SK-N-SH (cell line): ENCODE measurements around the gene RRP8. TPM values are rescaled to one million over a fixed set of nuclear protein-coding genes. Genes with fewer than 3 reads are reported as not detected.

Source experiments
- CTCF ChIA-PET: fragments of 300-600, 350-600 bp; formaldehyde crosslinking; extraction: SDS; loops from one replicate; lab custom pipeline; 2021; lab: Yijun Ruan, JAX
- POLR2A ChIA-PET: fragments of 350-600 bp; sonication (Branson Sonifier 250); formaldehyde crosslinking; extraction: SDS; loops from one replicate; lab custom pipeline; 2020; ENCODE audit warnings: antibody characterized with exemption, inconsistent platforms; lab: Yijun Ruan, JAX
- DNase-seq: peaks from one replicate; pipeline ENCODE4 v3.0.0; 2012
- H2AFZ ChIP-seq: fragments of 200-600 bp; sonication (generic); 2 replicates; pipeline ENCODE4 v1.8.1; 2016; ENCODE audit warnings: antibody characterized with exemption, mild to moderate bottlenecking, low read depth
- H3F3A ChIP-seq: fragments of 200-600 bp; sonication (generic); replicated peaks from 2 replicates; pipeline ENCODE3; 2016; ENCODE audit warnings: antibody characterized with exemption, mild to moderate bottlenecking; ENCODE audit not compliant: insufficient read depth
- H3K27ac ChIP-seq, 2 experiments: fragments of 200-500 bp in 1 of 2; fragments of 200-600 bp in 1 of 2; sonication (Bioruptor generic) in 1 of 2; sonication (generic), shearing (Covaris generic) in 1 of 2; 2 replicates each; pipeline versions ENCODE4 v1.5.1 to v1.6.1; 2014 to 2016; ENCODE audit warnings: low read depth in 2 of 2, inconsistent platforms in 1 of 2, low read length in 1 of 2, mild to moderate bottlenecking in 1 of 2, mixed read lengths in 1 of 2
- H3K27me3 ChIP-seq: fragments of 200-600 bp; sonication (generic), shearing (Covaris generic); 2 replicates; pipeline ENCODE4 v1.6.1; 2016; ENCODE audit warnings: mixed run types; ENCODE audit not compliant: insufficient read depth
- H3K36me3 ChIP-seq, 2 experiments: fragments of 200-500 bp in 1 of 2; fragments of 200-600 bp in 1 of 2; sonication (Bioruptor generic) in 1 of 2; sonication (generic) in 1 of 2; replicated peaks in 1 of 2; 2 replicates each; pipeline versions ENCODE3 to v1.5.1; 2014 to 2016; ENCODE audit warnings: low read length in 1 of 2, mild to moderate bottlenecking in 1 of 2; ENCODE audit not compliant: insufficient read depth in 2 of 2, control insufficient read depth in 1 of 2
- H3K4me1 ChIP-seq, 2 experiments: fragments of 200-500 bp in 1 of 2; fragments of 200-600 bp in 1 of 2; sonication (Bioruptor generic) in 1 of 2; sonication (generic), shearing (Covaris generic) in 1 of 2; 2 replicates each; pipeline versions ENCODE4 v1.5.1 to v1.6.1; 2014 to 2016; ENCODE audit warnings: low read depth in 1 of 2, low read length in 1 of 2, mixed run types in 1 of 2; ENCODE audit not compliant: insufficient read depth in 2 of 2, control insufficient read depth in 1 of 2
- H3K4me2 ChIP-seq: fragments of 200-600 bp; sonication (generic), shearing (Covaris generic); 2 replicates; pipeline ENCODE4 v1.6.1; 2017; ENCODE audit warnings: mixed run types
- H3K4me3 ChIP-seq, 2 experiments: fragments of 200-500 bp in 1 of 2; fragments of 200-600 bp in 1 of 2; sonication (Bioruptor generic) in 1 of 2; sonication (generic), shearing (Covaris generic) in 1 of 2; 2 replicates each; pipeline versions ENCODE4 v1.5.1 to v1.8.1; 2014 to 2016; ENCODE audit warnings: low read depth in 2 of 2, inconsistent platforms in 1 of 2, low read length in 1 of 2, mild to moderate bottlenecking in 1 of 2, mixed read lengths in 1 of 2, moderate library complexity in 1 of 2
- H3K79me2 ChIP-seq: fragments of 200-600 bp; sonication (generic); 2 replicates; pipeline ENCODE4 v1.8.1; 2017; ENCODE audit warnings: mild to moderate bottlenecking; ENCODE audit not compliant: insufficient read depth
- H3K9ac ChIP-seq: fragments of 200-600 bp; sonication (generic); 2 replicates; pipeline ENCODE4 v1.6.1; 2017; ENCODE audit warnings: mixed run types
- H3K9me2 ChIP-seq: fragments of 200-600 bp; sonication (generic); 2 replicates; pipeline ENCODE4 v1.6.1; 2017; ENCODE audit warnings: mixed run types
- H3K9me3 ChIP-seq: fragments of 200-600 bp; sonication (generic); 2 replicates; pipeline ENCODE4 v1.6.1; 2017; ENCODE audit warnings: mixed run types, mild to moderate bottlenecking, moderate library complexity
- H4K20me1 ChIP-seq: fragments of 200-600 bp; sonication (generic); 2 replicates; pipeline ENCODE4 v1.6.1; 2017; ENCODE audit warnings: mild to moderate bottlenecking, mixed run types; ENCODE audit not compliant: insufficient read depth
- CHD2 ChIP-seq: fragments of 150-350 bp; IDR thresholded peaks from 2 replicates; pipeline ENCODE4 v1.6.1; 2018; ENCODE audit warnings: low read length; ENCODE audit not compliant: partially characterized antibody
- ELF1 ChIP-seq: IDR thresholded peaks from 2 replicates; pipeline ENCODE4 v1.4.0; 2012
- FOSL2 ChIP-seq: IDR thresholded peaks from 2 replicates; pipeline ENCODE4 v1.4.0; 2012; ENCODE audit warnings: low read depth, mild to moderate bottlenecking, moderate library complexity, borderline replicate concordance
- FOXJ3 ChIP-seq: sonication (generic); formaldehyde crosslinking; IDR thresholded peaks from 2 replicates; pipeline ENCODE4 v1.5.1; 2020; ENCODE audit warnings: mild to moderate bottlenecking, missing genetic modification reagents
- FOXM1 ChIP-seq: IDR thresholded peaks from 2 replicates; pipeline ENCODE4 v1.4.0; 2012; ENCODE audit warnings: low read depth, mild to moderate bottlenecking
- GABPA ChIP-seq: IDR thresholded peaks from 2 replicates; pipeline ENCODE4 v1.4.0; 2012; ENCODE audit warnings: low read depth, mild to moderate bottlenecking
- GATA2 ChIP-seq: sonication (generic); formaldehyde crosslinking; IDR thresholded peaks from 2 replicates; pipeline ENCODE4 v1.5.0; 2020; ENCODE audit warnings: mild to moderate bottlenecking, missing genetic modification reagents
- MXI1 ChIP-seq: IDR thresholded peaks from 2 replicates; pipeline ENCODE4 v1.6.1; 2012; ENCODE audit warnings: mild to moderate bottlenecking, low read depth, low read length, improper control_type of control experiment
- PBX3 ChIP-seq: IDR thresholded peaks from 2 replicates; pipeline ENCODE4; 2012
- RCOR1 ChIP-seq: fragments of 150-350 bp; IDR thresholded peaks from 2 replicates; pipeline ENCODE4 v1.6.1; 2017; ENCODE audit warnings: antibody characterized with exemption, low read length
- SIN3A ChIP-seq: IDR thresholded peaks from 2 replicates; pipeline ENCODE4 v1.6.1; 2012; ENCODE audit warnings: low read depth, mild to moderate bottlenecking, low read length, moderate library complexity, borderline replicate concordance
- TAF1 ChIP-seq: IDR thresholded peaks from 2 replicates; pipeline ENCODE4 v1.6.1; 2012; ENCODE audit warnings: low read depth, mild to moderate bottlenecking, low read length, moderate library complexity, borderline replicate concordance
- TCF12 ChIP-seq: IDR thresholded peaks from 2 replicates; pipeline ENCODE4 v1.4.0; 2012
- TEAD4 ChIP-seq: IDR thresholded peaks from 2 replicates; pipeline ENCODE4 v1.4.0; 2012; ENCODE audit warnings: mild to moderate bottlenecking, borderline replicate concordance; ENCODE audit not compliant: insufficient read depth
- USF2 ChIP-seq: fragments of 150-350 bp; IDR thresholded peaks from 2 replicates; pipeline ENCODE4 v1.6.1; 2017; ENCODE audit warnings: antibody characterized with exemption, low read length, low read depth, borderline replicate concordance
- WGBS: methylation state at CpG from one replicate; pipeline ENCODE4 v1.1.6; 2017; ENCODE audit warnings: low lambda C conversion rate; 5-methylcytosine and 5-hydroxymethylcytosine counted together
- polyA plus RNA-seq, 3 experiments: library from polyadenylated mRNA; depleted of rRNA; stranded (reverse); fragments of >200 nt; gene quantifications; 2 replicates each; pipeline ENCODE4 v1.2.3, GENCODE V29; 2012
- TF ChIP-seq, protein P1 (sequence below): fragments of 150-350 bp; IDR thresholded peaks from 2 replicates; pipeline ENCODE4 v1.6.1; 2016; ENCODE audit warnings: mild to moderate bottlenecking, low read depth, low read length
- TF ChIP-seq, protein P2 (sequence below): IDR thresholded peaks from 2 replicates; pipeline ENCODE4 v1.4.0; 2012; ENCODE audit warnings: low read depth

The RRP8 gene
- polyA plus RNA-seq, 1 of the 3 experiments (the other 2 are of a cell fraction), result 7.8 TPM

DNA sequence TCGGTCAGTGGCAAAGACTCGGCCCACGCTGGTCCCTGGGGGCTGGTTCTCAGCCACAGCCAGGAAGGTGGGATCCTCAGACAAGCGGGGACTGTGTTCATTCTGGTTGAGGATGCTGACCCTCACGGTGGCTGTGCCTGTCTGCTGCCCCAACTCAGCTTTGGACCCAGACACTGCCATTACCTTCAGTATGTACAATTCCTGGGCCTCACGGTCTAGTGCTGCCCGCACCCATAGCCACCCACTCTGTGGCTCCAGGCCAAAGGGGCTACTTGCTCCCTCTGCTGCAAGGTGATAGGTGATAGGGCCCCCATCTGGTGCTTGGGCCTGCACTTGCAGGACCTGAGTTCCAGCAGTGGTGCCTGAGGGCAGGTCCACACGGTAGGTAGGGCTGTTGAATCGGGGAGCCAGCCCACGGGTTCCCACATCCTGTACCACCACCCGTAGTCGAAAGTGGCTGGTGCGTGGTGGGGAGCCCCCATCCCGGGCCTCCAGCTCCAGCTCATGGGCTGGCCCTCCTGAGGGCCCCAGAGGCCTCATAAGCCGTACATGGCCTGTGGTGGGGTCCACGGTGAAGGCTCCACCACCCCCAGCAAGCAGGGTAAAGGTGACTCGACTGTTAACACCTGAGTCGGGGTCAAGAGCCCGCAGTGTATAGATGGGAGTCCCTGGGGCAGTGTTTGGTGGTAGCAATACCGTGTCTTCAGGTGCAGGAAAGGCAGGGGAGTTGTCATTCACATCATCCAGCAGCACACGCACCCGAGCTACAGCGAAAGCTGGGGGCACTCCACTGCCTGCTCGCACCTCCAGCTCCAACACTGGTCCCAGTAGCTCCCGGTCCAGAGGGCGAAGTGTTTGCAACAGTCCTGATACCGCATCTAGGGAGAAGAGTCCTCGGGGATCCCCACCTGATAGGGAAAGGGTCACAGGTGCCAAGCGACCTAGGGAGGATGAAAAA lies 29.0 kb upstream of the RRP8 start:
- H3K4me3 ChIP-seq, result no peak overlapping the region
- no peak overlapping the region for H2AFZ ChIP-seq
- H3K9me2 ChIP-seq, result no peaks in the 10 kb centered on the region
- no peak overlapping the region for H3K9ac ChIP-seq
- no peaks in the 10 kb centered on the region for H3K79me2 ChIP-seq
- ChIA-PET CTCF (interaction anchor here (1.0 to 1.8 kb wide), 2 partner anchors 101 to 124 kb away, joined by 3 to 6 read pairs; no protein-coding TSS in a partner anchor), POLR2A (interaction anchor here (1.0 kb wide), 1 partner anchor 50 kb away, joined by 3 read pairs; no protein-coding TSS in a partner anchor)
- TF ChIP-seq RCOR1, result no peak
- TF ChIP-seq CHD2, result no peak
- TF ChIP-seq MXI1, result no peak
- no peak for TF ChIP-seq ELF1
- TF ChIP-seq, protein P1, sequence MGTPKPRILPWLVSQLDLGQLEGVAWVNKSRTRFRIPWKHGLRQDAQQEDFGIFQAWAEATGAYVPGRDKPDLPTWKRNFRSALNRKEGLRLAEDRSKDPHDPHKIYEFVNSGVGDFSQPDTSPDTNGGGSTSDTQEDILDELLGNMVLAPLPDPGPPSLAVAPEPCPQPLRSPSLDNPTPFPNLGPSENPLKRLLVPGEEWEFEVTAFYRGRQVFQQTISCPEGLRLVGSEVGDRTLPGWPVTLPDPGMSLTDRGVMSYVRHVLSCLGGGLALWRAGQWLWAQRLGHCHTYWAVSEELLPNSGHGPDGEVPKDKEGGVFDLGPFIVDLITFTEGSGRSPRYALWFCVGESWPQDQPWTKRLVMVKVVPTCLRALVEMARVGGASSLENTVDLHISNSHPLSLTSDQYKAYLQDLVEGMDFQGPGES, result no peak
- no peak for TF ChIP-seq GATA2
- no peak for TF ChIP-seq TAF1
- TF ChIP-seq FOXM1, result no peak
- H3K27ac ChIP-seq, result no peak overlapping the region
- no peaks in the 10 kb centered on the region for H3K27me3 ChIP-seq
- H4K20me1 ChIP-seq, result no peaks in the 10 kb centered on the region
- no peaks in the 10 kb centered on the region for H3K9me3 ChIP-seq
- WGBS, result 83% methylated on average over 21 of the region's 29 CpGs
- H3K4me2 ChIP-seq, result no peak overlapping the region
- no peaks in the 10 kb centered on the region for H3K4me1 ChIP-seq
- no peak for DNase-seq
- no peaks in the 10 kb centered on the region for H3F3A ChIP-seq
- peaks cover 0 to 21% of the 10 kb centered on the region in 2 experiments for H3K36me3 ChIP-seq

GRCh38 chr11:6631361-6631890 lies 28.0 kb upstream of the RRP8 start:
- WGBS, result 96% methylated on average over 7 of the region's 11 CpGs
- DNase-seq, result no peak
- Histone ChIP-seq H3K4me3 (no peak overlapping the region), H3K27ac (no peak overlapping the region), H3K9ac (no peak overlapping the region), H3F3A (no peaks in the 10 kb centered on the region), H3K9me2 (no peaks in the 10 kb centered on the region), H3K9me3 (no peaks in the 10 kb centered on the region), H4K20me1 (no peaks in the 10 kb centered on the region), H2AFZ (no peak overlapping the region), H3K4me1 (no peaks in the 10 kb centered on the region), H3K27me3 (no peaks in the 10 kb centered on the region), H3K4me2 (no peak overlapping the region), H3K79me2 (no peaks in the 10 kb centered on the region), H3K36me3 (peaks cover 0 to 28% of the 10 kb centered on the region in 2 experiments)
- no peak for TF ChIP-seq TCF12
- TF ChIP-seq GATA2, result no peak
- TF ChIP-seq, protein P1, result no peak
- no peak for TF ChIP-seq SIN3A
- no peak for TF ChIP-seq MXI1
- TF ChIP-seq PBX3, result no peak
- no peak for TF ChIP-seq TAF1
- no peak for TF ChIP-seq FOSL2
- TF ChIP-seq TEAD4, result no peak
- no peak for TF ChIP-seq CHD2
- TF ChIP-seq FOXJ3 (CRISPR knock-in tag), result no peak
- no peak for TF ChIP-seq GABPA
- TF ChIP-seq USF2, result no peak
- no peak for TF ChIP-seq ELF1
- TF ChIP-seq, protein P2, sequence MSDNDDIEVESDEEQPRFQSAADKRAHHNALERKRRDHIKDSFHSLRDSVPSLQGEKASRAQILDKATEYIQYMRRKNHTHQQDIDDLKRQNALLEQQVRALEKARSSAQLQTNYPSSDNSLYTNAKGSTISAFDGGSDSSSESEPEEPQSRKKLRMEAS, result no peak
- ChIA-PET CTCF (interaction anchor here (1.0 to 1.2 kb wide), 2 partner anchors 11 to 125 kb away, joined by 3 read pairs; no protein-coding TSS in a partner anchor), POLR2A (interaction anchor here (0.6 to 1.6 kb wide), 3 partner anchors 10 to 51 kb away, joined by 3 to 4 read pairs (median 3); no protein-coding TSS in a partner anchor)
